Measurements from ENCODE around the gene DDIT3.
"Not testable (repeated sequence)": the region's sequence is repeated elsewhere in the genome, so short reads cannot be mapped to it uniquely, and the experiment has no call there.

The DDIT3 gene

DNA sequence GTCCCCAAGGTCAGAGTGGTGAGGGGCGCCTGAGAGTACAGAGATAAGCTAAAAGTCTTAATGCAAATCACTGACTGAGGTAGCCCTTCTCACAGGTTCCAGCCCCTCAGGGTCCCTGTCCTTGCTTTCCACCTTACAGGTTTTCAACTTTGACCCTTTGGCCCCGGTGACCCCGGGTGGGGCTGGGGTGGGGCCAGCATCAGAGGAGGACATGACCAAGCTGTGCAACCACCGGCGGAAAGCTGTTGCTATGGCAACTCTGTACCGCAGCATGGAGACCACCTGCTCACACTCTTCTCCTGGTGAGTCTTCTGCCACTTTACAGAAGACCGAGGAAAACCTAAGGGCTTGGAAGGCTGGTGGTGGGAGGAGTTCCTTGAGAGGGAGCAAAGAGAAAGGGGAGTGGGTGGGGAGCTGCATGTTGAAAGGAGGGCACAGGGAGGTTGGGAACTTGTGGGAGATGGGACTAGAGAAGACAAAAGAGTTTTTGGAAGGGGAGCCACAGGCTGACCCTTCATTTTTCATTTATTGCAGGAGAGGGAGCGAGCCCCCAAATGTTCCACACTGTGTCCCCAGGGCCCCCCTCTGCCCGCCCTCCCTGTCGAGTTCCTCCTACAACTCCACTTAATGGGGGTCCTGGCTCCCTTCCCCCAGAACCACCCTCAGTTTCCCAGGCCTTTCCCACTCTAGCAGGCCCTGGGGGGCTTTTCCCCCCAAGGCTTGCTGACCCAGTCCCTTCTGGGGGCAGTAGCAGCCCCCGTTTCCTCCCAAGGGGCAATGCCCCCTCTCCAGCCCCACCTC lies 4.7 kb upstream of the DDIT3 start:
- DNase-seq: no peak

DNA sequence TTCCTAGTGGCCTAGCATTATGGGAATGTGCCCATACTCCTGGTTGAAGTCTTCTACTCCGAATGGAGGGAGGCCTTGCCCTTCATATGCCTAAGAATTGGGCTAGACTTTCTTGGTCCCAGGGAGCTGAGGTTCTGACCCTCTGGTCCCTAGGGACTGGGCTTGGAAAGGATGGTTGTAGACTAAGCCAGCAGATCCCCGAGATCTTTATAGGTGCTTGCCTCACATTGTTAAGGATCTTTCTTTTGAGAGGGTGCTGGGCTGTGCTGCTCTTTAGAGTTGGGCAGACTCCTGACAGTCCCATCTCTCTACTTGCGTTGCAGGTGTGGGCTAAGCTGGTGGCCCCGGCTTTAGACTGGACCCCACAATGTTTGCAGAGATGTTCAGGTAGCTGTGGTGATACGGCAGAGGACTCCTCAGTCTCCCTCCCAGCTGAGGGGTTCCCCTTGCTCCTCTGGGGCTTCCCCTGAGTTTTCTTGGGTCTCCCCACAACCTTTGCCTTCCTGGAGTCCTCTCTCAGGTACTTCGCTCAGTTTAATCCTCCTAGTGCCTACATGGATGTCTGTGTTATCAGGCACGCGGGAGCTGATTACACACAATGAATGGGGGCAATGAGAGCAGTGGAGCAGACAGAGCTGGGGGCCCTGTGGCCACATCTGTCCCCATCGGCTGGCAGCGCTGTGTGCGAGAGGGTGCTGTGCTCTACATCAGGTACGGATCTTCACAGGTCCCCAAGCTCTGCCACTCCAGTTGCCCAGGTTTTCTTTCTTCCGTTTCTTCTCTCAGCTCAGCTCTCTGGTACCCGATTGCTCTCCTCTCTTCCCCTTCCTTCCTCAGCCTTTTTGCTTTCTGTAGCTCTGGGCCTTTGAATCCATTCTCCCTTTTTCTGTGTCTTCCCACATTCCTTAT lies 3.6 kb upstream of the DDIT3 start:
- no peak for DNase-seq

DNA sequence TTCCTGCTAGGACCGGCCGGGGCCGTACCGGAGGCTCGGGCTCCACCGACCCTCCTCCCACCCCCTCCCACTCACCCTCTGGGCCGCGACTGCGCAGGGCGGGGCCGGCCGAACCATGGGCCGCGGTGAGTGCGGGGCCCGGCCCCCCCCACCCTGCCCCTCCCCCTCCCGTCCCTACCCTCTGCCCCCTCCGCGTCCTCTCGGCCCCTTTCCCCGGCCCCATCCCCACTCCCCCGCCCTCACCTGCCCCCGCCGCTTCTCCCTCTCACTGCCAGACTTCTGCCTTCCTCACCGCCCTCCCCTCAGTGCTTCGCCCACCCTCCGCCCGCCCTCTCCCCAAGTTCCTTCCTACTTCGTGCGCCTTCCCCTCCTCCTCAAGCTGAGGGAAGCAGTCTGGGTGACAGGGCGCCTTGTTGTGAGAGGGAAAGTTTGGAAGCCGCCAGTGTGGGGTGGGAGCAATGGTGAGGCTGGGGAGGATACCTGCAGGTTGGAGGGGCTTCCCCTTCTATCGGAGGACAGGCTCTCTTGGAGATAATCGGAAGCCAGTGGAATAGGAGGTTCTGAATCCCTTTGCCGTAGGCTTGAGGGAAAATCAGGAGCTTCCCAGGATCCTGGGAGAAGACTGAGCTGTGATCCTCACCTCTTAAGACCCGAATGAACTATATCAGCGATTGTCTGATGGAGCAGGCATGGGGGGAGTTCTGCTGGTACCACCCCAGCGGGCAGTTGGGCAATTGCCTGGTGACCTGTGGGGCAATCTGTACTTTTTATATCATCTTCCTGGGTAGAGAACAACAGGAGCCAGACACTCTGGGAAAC lies 2.8 kb upstream of the DDIT3 start:
- peak; percentile 54 for DNase-seq

DNA sequence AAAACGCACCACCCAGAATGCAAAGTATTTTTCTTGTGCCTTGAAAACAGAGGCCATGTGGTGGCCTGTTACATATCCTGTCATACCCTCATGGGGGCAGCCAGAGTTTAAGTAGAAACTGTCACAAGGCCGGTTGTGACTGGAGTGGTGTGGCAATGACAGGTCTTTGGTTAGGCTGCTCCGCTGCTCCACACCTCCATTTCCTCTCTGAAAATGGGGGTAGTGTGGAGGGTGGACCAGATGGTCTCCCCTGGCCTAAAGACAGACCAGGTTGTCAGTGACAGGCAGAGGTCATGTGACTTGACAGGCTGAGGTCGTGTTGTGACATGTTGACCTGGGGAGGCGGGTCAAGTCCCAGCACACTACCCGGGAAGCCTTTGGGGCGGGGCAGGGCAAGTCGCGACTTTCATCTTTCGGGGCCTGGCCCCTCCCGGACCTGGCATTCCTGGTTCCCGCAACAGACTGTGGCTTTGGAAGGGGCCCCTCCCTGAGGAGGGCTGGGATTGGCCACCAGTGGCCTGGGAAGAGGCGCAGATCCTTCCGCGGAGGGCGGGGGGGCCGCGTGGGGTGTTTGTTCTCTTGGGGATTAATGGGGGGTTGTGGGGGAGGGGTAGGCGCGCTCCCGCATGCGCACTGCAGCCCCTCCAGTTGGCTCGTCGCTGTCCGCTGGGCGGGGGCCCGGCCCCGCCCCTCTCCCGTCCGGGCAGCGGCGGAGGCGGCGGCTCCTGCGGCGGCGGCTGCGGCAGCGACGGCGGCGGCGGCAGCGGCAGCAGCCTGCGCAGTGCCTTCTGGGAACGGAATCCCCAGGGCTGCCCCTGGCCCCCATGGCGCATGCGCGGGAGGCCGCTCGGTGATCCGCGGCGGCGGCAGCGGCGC lies 1.9 kb upstream of the DDIT3 start, which contains the start of gene MBD6:
TSS of gene MBD6 (plus strand) at position 814 of the 876 bp plus-strand sequence. CDS start 1,480 bp downstream, outside the sequence.
- peak; percentile 91 for DNase-seq

DNA sequence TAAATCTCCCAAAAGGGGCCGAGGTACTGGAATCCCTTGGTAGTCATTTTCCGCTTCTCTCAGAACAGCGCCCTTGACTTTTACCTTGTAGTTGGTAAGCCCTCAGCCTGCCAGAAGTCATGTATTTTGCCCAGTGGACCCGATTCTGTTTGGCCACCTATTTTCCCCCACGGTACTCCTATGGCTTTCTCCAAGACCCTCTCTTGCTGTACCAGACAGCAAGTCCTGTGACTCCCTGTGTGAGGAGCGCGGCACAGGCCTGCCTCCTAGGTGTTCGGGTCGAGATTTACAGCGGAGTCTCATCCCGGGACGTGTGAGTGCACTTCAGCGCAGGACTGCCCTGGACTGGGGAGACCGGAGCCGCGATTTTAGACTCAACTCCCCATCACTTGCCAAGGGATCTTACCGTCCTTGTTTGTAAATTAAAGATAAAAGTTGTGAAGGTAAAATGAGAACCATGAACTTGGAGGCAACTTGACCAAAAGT lies 1.3 kb upstream of the DDIT3 start:
- peak; percentile 32 for DNase-seq

DNA sequence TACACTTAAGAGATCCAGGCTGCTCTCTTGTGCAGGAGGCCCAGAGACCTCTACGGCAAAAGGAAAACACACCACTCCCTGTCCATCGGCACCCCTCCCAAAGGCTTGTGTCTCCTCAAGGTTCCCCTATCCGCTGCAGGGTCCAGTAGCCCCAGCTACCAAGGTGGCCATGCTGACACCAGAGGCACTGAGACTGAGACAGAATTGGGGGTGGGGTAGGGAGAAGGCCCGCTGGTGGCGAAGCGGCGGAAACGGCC lies 590 bp downstream of the DDIT3 start:
- DNase-seq: peak; percentile 43

DNA sequence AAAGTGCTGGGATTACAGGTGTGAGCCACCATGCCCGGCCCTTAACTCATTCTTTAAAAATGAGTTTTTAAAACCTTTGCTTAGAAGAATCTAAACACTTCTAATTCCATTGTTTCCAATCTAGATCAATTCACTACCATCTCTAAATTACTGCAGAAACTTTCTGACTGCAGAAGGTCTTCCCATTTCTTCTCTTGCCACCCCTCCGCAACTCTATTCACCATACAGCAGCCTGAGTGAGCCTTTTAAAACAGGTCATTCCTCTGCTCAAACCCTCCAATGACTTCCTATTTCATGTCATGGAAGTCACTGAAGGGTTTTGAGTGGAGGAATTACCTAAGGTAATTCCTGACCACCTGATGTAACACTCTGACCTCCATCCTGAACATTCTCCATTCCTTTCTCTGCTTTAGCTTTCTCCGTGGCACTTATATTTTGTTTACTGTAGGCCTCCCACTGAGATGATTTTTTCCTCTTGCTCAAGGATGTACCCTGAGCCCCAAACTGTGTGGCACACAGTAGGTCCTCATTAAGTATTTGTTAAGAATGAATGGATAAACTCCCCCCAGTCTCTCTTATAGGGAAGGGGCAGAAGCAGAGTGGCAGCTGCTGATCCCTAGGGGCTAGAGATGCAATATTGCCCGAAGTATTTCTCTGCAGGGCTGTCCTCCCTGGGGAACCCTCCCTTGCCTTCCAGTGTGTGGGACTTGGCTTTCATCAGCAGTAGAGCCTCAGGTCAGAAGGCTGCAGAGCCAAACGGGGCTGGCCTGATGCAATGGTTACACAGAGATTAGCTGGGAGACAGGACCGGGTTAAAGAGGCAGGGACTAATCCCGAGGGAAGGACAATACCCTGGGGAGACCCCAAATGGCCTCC lies 1.2 kb downstream of the DDIT3 start:
- peak; percentile 30 for DNase-seq

DNA sequence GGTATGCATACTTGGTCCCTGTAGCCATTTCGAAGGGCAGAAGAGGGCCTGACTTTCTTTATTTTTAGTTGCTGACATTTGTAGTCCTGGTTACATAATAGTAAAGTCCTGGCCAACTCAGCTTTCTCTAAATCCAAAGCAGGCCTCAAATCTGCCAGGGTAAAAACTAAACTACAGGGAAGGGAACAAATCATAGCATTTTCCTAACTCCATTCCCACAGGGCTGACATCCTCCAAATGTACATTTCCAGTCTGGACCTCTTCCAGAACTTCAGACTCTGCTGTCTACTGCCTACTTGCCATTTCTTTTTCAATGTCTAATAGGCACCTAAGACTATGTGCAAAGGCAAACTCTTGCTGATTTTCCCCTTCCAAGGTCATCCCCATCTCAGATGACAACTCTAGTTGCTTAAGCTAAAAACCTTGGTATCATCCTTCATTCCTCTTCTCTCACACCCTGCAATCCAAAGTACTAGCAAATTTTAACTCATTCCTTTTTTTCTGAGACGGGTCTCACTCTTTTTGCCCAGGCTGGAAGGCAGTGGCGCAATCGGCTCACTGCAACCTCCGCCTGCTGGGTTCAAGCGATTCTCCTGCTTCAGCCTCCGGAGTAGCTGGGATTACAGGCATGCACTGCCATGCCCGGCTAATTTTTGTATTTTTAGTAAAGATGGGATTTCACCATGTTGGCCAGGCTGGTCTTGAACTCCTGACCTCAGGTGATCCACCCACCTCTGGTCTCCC lies 2.0 kb downstream of the DDIT3 start:
- DNase-seq: no peak

DNA sequence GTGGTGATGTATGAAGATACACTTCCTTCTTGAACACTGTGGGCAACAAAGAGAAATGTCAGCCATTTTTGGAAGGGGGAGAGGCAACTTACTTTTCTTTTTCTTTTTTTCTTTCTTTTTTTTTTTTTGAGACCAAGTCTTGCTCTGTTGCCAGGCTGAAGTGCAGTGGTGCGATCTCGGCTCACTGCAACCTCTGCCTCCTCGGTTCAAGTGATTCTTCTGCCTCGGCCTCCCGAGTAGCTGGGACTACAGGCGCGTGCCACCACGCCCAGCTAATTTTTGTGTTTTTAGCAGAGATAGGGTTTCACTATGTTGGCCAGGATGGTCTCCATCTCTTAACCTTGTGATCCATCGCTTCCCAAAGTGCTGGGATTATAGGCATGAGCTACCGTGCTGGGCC lies 2.6 kb downstream of the DDIT3 start:
- DNase-seq: not testable (repeated sequence)

DNA sequence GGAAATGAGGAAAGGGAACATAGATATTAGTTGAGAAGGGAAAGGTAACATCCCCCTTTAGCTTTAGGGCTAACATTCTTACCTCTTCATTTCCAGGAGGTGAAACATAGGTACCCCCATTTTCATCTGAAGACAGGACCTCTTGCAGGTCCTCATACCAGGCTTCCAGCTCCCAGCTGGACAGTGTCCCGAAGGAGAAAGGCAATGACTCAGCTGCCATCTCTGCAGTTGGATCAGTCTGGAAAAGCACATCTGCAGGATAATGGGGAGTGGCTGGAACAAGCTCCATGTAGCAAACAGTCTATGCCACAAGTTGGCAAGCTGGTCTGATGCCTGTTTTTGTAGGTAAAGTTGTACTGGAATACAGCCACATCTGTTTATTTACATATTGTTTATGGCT lies 3.1 kb downstream of the DDIT3 start:
- DNase-seq: no peak

DNA sequence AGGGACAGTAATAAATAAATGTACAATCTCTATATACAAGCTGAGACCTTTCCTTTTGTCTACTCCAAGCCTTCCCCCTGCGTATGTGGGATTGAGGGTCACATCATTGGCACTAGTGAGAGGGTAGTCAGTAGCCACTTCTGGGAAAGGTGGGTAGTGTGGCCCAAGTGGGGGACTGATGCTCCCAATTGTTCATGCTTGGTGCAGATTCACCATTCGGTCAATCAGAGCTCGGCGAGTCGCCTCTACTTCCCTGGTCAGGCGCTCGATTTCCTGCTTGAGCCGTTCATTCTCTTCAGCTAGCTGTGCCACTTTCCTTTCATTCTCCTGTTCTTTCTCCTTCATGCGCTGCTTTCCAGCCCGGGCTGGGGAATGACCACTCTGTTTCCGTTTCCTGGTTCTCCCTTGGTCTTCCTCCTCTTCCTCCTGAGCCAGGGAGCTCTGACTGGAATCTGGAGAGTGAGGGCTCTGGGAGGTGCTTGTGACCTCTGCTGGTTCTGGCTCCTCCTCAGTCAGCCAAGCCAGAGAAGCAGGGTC lies 3.6 kb downstream of the DDIT3 start:
- no peak for DNase-seq

DNA sequence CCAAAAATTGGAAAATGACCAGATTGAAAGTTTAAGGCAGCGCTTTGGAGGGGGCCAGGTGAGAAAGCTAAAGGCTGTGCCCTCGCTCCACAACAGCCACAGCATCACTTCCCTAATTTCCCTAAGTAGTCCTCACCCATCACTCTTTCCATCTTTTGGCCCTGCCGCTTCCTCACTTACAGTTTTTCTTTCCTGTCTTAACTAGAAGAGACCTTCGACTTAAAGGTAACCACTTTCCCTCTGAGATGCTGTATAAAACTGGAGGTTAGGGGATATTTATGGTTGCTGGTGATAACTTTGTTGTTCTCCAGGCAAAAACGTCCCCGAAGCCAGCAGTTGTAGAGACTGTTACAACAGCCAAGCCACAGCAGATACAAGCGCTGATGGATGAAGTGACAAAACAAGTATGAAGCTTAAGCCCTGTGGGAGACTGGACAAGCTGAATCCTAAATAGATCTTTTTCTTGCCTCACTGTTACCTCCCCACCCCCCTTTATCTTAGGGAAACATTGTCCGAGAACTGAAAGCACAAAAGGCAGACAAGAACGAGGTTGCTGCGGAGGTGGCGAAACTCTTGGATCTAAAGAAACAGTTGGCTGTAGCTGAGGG lies 4.3 kb downstream of the DDIT3 start:
- DNase-seq: no peak

DNA sequence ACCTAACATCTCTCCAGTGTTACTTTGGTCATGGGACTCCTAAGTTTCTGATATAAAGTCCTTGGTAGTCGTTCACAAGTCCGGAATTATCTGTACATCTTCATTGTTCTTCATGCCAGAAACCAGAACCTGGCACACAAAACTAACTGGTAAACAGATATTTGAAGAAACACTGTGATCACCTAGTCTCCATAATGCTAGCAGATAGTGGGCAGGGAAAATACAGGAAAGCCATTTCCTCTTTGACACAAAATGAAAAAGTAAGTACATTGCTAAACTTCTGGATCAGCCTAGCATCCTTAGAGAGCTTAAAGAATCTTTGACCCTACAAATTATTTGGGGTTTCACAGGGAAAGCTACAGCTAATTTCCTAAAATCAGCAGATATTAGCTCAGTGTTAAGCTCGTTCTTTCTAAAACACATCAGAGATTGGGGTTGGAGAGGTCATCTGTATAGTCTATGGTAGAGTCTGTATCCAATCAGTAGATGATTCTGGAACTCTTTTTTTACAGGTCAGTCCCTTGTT lies 4.8 kb downstream of the DDIT3 start:
- DNase-seq: no peak

DNA sequence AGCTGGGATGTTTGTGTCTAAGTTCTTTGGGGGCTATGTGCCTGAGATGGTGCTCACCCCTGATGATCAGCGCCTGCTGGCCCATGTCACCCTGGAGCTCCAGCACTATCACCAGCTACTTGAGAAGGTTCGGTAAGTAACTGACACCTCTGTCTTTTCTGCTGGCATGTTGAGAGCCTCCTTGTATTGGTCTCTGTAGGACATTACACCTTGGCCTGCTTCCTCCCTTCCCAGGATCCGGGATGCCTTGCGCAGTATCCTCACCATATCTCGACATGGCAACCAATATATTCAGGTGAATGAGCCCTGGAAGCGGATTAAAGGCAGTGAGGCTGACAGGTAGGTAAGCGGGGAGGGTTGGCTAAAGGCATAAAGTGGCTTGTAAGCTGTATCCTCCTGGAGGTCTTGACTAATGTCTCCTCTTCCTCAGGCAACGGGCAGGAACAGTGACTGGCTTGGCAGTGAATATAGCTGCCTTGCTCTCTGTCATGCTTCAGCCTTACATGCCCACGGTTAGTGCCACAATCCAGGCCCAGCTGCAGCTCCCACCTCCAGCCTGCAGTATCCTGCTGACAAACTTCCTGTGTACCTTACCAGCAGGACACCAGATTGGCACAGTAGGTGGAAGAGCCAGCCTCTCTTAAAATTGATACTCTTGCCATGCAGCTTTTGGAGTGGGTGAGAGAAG lies 5.5 kb downstream of the DDIT3 start:
- DNase-seq: no peak

DNA sequence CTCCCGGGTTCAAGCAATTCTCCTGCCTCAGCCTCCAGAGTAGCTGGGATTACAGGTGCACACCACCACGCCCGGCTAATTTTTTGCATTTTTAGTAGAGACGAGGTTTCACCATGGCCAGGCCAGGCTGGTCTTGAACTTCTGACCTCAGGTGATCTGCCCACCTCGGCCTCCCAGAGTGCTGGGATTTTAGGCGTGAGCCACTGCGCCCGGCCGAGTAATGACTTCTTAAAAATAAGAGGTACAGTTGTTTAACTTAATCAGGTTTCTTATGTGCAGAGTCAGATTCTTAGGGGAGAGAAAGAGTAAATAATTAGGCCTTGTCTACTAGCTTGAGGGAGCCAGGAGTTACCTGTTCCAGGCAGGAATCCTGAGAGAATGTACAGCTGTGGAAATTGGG lies 6.1 kb downstream of the DDIT3 start:
- not testable (repeated sequence) for DNase-seq

DNA sequence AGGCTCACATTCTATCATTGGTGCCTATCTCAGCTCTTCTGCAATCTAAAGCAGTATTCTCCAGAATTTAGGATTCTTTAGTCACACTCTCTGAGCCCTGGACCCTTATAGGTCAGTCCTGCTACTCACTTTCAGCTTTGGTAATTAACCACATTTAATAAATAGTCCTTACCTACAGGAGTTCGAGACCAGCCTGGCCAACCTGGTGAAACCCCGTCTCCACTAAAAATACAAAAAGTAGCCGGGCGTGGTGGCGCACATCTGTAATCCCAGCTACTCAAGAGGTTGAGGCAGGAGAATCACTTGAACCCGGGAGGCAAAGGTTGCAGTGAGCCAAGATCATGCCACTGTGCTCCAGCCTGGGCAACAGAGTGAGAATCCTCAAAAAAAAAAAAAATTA lies 6.6 kb downstream of the DDIT3 start:
- not testable (repeated sequence) for DNase-seq

DNA sequence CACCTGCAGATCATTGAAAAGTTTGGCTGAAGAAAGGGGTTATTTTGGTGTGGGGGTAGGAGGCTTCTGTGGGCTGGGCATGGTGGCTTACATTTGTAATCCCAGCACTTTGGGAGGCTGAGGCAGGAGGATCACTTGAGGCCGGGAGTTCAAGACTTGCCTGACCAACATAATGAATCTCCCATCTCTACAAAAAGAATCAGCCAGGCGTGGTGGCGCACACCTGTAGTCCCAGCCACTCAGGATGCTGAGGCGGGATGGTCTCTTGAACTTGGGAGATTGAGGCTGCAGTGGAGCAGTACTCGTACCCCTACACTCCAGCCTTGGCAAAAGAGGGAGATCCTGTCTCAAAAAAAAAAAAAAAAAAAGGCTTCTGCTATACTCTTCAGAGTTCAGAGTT lies 7.0 kb downstream of the DDIT3 start:
- no peak for DNase-seq

DNA sequence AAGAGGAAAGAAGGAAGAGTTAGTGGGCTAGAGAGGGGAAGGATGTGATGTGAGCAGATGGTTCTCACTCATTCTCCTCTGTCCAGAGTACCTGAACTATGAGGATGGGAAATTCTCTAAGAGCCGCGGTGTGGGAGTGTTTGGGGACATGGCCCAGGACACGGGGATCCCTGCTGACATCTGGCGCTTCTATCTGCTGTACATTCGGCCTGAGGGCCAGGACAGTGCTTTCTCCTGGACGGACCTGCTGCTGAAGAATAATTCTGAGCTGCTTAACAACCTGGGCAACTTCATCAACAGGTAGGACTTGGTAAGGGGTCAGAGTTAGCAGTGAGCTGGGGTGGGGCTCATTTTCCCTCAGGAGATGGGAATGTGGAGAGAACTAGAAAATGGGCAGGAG lies 7.6 kb downstream of the DDIT3 start:
- DNase-seq: no peak

Data from RPMI8226 (cell line).